ENCODE results near the gene GRK5. TPM values are rescaled to one million over a fixed set of nuclear protein-coding genes. Genes with fewer than 3 reads are reported as not detected.
A peak's percentile ranks its signal among the peaks of the same experiment; 100 is the strongest.
"Not testable (repeated sequence)": the region's sequence is repeated elsewhere in the genome, so short reads cannot be mapped to it uniquely, and the experiment has no call there.

The GRK5 gene
- total and polyA plus RNA-seq, 5 donors from 2014 or later, result 5.1 to 46.4 (median 14.5) TPM

DNA sequence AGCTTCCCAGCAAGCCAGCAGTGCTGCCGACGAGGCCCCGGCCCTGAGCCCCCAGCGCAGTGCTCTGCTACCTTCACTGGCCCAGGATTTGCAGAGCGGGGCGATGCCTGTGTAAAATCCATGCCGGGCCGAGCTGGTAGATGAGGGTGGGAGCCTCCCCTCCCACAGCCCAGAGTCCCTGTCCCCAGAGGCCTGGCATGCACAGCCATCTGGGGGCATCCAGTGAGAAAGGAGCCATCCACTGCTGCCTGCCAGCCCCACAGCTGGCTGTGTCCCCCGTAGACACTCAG is 218.5 kb downstream of the GRK5 start:
- Mint-ChIP-seq H3K4me1 (peaks cover 0 to 18% (median 1%) of the 10 kb centered on the region in 4 donors), H3K9me3 (no peaks in the 10 kb centered on the region), H3K4me3 (no peak overlapping the region), H3K36me3 (peaks cover 31% of the 10 kb centered on the region), H3K27ac (no peak overlapping the region), H3K27me3 (no peaks in the 10 kb centered on the region)
- Histone ChIP-seq H3K4me1 (ENCODE audit: control insufficient read depth, insufficient read depth, low read length, poor library complexity, severe bottlenecking) (peaks cover 4% of the 10 kb centered on the region), H3K27me3 (ENCODE audit: control insufficient read depth, insufficient read depth, low read length) (no peaks in the 10 kb centered on the region), H3K27ac (ENCODE audit: insufficient read depth, low read length, poor library complexity, severe bottlenecking) (no peak overlapping the region), H3K9me3 (ENCODE audit: control insufficient read depth in 2 of 2, low read length in 2 of 2) (no peaks in the 10 kb centered on the region), H3K36me3 (ENCODE audit: control insufficient read depth, insufficient read depth, low read length) (peaks cover 52% of the 10 kb centered on the region), H3K4me3 (ENCODE audit: low read depth, low read length) (no peak overlapping the region)
- ATAC-seq (ENCODE audit: low read depth in 2 of 2) (no peak), DNase-seq (no peak)

DNA sequence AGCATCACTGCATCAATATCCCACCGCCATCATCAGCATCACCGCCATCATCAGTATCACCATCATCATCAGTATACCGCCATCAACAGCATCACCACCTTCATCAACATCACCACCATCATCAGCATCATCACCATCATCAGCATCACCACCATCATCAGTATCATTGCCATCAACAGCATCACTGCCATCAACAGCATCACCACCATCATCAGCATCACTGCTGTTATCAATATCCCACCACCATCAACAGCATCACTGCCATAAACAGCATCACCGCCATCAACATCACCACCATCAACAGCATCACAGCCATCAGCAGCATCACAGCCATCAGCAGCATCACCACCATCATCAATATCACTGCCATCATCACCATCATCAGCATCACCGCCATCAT is 219.3 kb downstream of the GRK5 start:
- H3K9me3 ChIP-seq (ENCODE audit: control insufficient read depth in 2 of 2, low read length in 2 of 2), result no peaks in the 10 kb centered on the region
- Mint-ChIP-seq H3K4me1 (peaks cover 0 to 18% (median 0%) of the 10 kb centered on the region in 4 donors), H3K27me3 (no peaks in the 10 kb centered on the region), H3K36me3 (peaks cover 32% of the 10 kb centered on the region), H3K27ac (no peak overlapping the region), H3K4me3 (no peak overlapping the region), H3K9me3 (no peaks in the 10 kb centered on the region)
- DNase-seq (no peak), ATAC-seq (ENCODE audit: low read depth in 2 of 2) (no peak)
- H3K27me3 ChIP-seq (ENCODE audit: control insufficient read depth, insufficient read depth, low read length), result no peaks in the 10 kb centered on the region
- no peak overlapping the region for H3K4me3 ChIP-seq (ENCODE audit: low read depth, low read length)
- H3K36me3 ChIP-seq (ENCODE audit: control insufficient read depth, insufficient read depth, low read length), result peaks cover 54% of the 10 kb centered on the region
- H3K4me1 ChIP-seq (ENCODE audit: control insufficient read depth, insufficient read depth, low read length, poor library complexity, severe bottlenecking), result peaks cover 4% of the 10 kb centered on the region
- no peak overlapping the region for H3K27ac ChIP-seq (ENCODE audit: insufficient read depth, low read length, poor library complexity, severe bottlenecking)

DNA sequence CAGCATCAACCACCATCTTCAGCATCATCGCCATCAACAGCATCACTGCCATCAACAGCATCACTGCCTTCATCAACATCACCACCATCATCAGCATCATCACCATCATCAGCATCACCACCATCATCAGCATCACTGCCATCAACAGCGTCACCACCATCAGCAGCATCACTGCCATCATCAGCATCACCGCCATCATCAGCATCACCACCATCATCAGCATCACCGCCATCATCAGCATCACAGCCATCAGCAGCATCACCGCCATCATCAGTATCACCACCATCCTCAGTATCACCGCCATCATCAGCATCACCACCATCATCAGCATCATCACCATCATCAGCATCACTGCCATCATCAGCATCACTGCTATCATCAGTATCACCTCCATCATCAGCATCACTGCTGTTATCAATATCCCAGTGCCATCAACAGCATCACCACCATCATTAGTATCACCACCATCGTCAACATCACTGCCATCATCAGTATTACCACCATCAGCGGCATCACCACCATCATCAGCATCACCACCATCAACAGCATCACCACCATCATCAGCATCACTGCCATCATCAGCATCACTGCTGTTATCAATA is 220.0 kb downstream of the GRK5 start:
- Histone ChIP-seq H3K27ac (ENCODE audit: insufficient read depth, low read length, poor library complexity, severe bottlenecking) (no peak overlapping the region), H3K36me3 (ENCODE audit: control insufficient read depth, insufficient read depth, low read length) (peaks cover 55% of the 10 kb centered on the region), H3K9me3 (ENCODE audit: control insufficient read depth in 2 of 2, low read length in 2 of 2) (no peaks in the 10 kb centered on the region), H3K4me1 (ENCODE audit: control insufficient read depth, insufficient read depth, low read length, poor library complexity, severe bottlenecking) (peaks cover 4% of the 10 kb centered on the region), H3K4me3 (ENCODE audit: low read depth, low read length) (no peak overlapping the region), H3K27me3 (ENCODE audit: control insufficient read depth, insufficient read depth, low read length) (no peaks in the 10 kb centered on the region)
- Mint-ChIP-seq H3K27me3 (no peaks in the 10 kb centered on the region), H3K36me3 (peaks cover 35% of the 10 kb centered on the region), H3K9me3 (no peaks in the 10 kb centered on the region), H3K4me3 (no peak overlapping the region), H3K4me1 (peaks cover 0 to 18% (median 0%) of the 10 kb centered on the region in 4 donors), H3K27ac (no peak overlapping the region)
- DNase-seq (no peak), ATAC-seq (ENCODE audit: low read depth in 2 of 2) (no peak)

DNA sequence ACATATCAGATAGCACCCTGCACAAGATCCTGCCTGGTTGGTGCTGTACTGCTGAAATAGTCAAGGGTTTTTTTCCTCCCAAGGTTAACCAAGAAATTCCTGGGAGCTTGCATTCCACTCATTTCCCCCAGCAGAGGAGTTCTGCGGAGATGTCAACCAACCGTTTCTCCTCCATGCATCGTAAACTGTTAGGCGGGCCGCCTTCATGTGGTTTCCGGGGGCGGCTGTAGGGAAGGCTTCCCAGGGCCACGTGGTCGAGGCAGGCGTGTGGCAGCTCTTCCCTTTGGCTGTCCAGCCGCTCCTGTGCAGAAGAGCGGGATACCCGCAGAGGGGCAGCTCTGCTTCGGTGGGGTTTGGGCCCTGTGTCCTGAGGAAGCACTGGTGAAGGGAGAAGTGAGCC is 221.4 kb downstream of the GRK5 start:
- H3K27me3 Mint-ChIP-seq, result no peaks in the 10 kb centered on the region
- H3K4me1 ChIP-seq (ENCODE audit: control insufficient read depth, insufficient read depth, low read length, poor library complexity, severe bottlenecking), result peaks cover 4% of the 10 kb centered on the region
- H3K36me3 Mint-ChIP-seq, result peaks cover 35% of the 10 kb centered on the region
- peak overlapping the region in 1 of 3 donors; percentile 15 for H3K27ac Mint-ChIP-seq
- H3K9me3 ChIP-seq (ENCODE audit: control insufficient read depth in 2 of 2, low read length in 2 of 2), result no peaks in the 10 kb centered on the region
- H3K4me3 ChIP-seq (ENCODE audit: low read depth, low read length), result no peak overlapping the region
- DNase-seq (no peak), ATAC-seq (ENCODE audit: low read depth in 2 of 2) (no peak)
- H3K36me3 ChIP-seq (ENCODE audit: control insufficient read depth, insufficient read depth, low read length), result peaks cover 52% of the 10 kb centered on the region
- H3K4me3 Mint-ChIP-seq, result no peak overlapping the region
- H3K27ac ChIP-seq (ENCODE audit: insufficient read depth, low read length, poor library complexity, severe bottlenecking), result no peak overlapping the region
- H3K4me1 Mint-ChIP-seq, result peaks cover 0 to 18% (median 0%) of the 10 kb centered on the region in 4 donors
- peaks cover 0 to 2% (median 0%) of the 10 kb centered on the region in 7 donors for H3K9me3 Mint-ChIP-seq
- H3K27me3 ChIP-seq (ENCODE audit: control insufficient read depth, insufficient read depth, low read length), result no peaks in the 10 kb centered on the region

DNA sequence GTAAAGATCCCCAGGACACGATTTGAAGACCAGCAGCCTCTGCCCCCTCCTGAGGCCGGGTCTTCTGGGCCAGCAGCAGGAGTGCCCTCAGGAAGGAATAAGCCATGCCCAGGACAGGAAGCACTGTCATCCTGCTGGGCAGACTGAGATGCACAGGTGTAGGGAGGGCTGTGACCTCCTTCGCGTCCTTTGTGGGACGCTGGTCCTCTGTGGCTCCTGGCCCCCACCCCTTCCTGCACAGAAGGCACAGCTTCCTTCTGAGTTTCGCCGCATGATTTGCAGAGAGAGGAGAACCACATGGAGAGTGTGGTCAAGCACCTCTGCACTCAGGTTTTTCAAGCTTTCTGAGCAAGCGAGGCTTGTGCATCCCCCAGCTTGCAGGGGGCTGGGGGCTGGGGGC is 222.4 kb downstream of the GRK5 start:
- H3K9me3 Mint-ChIP-seq, result peaks cover 0 to 5% (median 0%) of the 10 kb centered on the region in 7 donors

DNA sequence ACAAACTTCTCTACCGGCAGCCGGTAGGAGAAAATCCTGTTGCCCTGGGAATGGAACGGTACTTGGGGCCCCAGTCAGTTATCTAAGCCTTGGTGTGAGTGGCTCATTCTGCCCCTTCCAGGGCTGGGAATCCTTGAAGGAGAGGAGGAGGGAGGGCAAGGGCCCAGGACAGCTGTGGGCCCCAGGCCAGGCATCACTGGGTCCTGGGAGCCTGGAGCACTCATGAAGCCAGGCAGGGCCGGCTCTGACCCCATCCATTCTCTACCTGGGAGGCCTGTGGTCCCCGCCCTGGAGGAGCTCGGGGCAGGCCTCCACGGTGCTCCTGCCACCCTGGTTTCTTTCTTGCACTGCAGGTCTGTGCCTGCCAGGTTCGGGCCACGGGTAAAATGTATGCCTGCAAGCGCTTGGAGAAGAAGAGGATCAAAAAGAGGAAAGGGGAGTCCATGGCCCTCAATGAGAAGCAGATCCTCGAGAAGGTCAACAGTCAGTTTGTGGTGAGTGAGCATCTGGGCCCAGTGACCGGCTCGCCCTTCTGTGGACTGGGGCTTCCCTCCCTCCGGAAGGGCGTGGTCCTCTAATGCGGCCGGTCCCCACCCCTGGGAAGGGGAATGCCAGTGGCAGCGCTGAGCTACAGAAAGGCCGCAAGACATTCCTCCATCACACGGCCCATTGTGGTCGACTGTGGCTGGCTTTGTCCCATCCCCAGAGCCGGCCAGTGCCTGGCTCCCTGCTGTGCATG is 223.8 kb downstream of the GRK5 start:
- Mint-ChIP-seq H3K9me3 (peaks cover 0 to 5% (median 0%) of the 10 kb centered on the region in 7 donors), H3K4me1 (peaks cover 0 to 18% (median 0%) of the 10 kb centered on the region in 4 donors), H3K4me3 (no peak overlapping the region), H3K27ac (no peak overlapping the region), H3K27me3 (no peaks in the 10 kb centered on the region), H3K36me3 (peaks cover 38% of the 10 kb centered on the region)
- Histone ChIP-seq H3K27ac (ENCODE audit: insufficient read depth, low read length, poor library complexity, severe bottlenecking) (no peak overlapping the region), H3K27me3 (ENCODE audit: control insufficient read depth, insufficient read depth, low read length) (no peaks in the 10 kb centered on the region), H3K36me3 (ENCODE audit: control insufficient read depth, insufficient read depth, low read length) (peaks cover 34% of the 10 kb centered on the region), H3K9me3 (ENCODE audit: control insufficient read depth in 2 of 2, low read length in 2 of 2) (no peaks in the 10 kb centered on the region), H3K4me3 (ENCODE audit: low read depth, low read length) (no peak overlapping the region), H3K4me1 (ENCODE audit: control insufficient read depth, insufficient read depth, low read length, poor library complexity, severe bottlenecking) (peaks cover 4% of the 10 kb centered on the region)
- DNase-seq, result no peak
- no peak for ATAC-seq (ENCODE audit: low read depth in 2 of 2)

More for the DNA sequence above, 222.4 kb downstream of the GRK5 start:
- no peak overlapping the region for H3K4me3 Mint-ChIP-seq
- H3K36me3 Mint-ChIP-seq, result peaks cover 39% of the 10 kb centered on the region
- Histone ChIP-seq H3K4me3 (ENCODE audit: low read depth, low read length) (no peak overlapping the region), H3K9me3 (ENCODE audit: control insufficient read depth in 2 of 2, low read length in 2 of 2) (no peaks in the 10 kb centered on the region), H3K36me3 (ENCODE audit: control insufficient read depth, insufficient read depth, low read length) (peaks cover 46% of the 10 kb centered on the region), H3K4me1 (ENCODE audit: control insufficient read depth, insufficient read depth, low read length, poor library complexity, severe bottlenecking) (peaks cover 4% of the 10 kb centered on the region), H3K27ac (ENCODE audit: insufficient read depth, low read length, poor library complexity, severe bottlenecking) (no peak overlapping the region), H3K27me3 (ENCODE audit: control insufficient read depth, insufficient read depth, low read length) (no peaks in the 10 kb centered on the region)
- no peak overlapping the region for H3K27ac Mint-ChIP-seq
- H3K4me1 Mint-ChIP-seq, result peaks cover 0 to 18% (median 0%) of the 10 kb centered on the region in 4 donors
- DNase-seq (no peak), ATAC-seq (ENCODE audit: low read depth in 2 of 2) (no peak)
- no peaks in the 10 kb centered on the region for H3K27me3 Mint-ChIP-seq

DNA sequence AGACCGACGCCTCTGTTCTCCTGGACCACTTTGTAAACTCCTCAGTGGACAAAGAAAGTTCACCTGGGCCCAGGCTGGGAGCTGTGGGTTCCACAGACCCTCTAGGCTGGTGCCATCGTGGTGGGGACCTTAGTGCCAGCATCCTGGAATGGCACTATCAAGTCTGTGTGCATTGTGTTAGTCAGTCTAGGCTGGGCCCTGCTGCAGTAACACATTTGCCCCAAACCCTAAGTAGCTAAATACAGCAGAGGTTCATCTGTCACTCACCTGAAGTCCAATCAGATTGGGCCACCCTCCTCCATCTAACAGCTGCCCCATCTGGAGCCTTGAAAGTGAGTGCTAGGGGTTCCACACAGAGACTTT is 224.4 kb downstream of the GRK5 start:
- H3K9me3 Mint-ChIP-seq, result peaks cover 0 to 5% (median 0%) of the 10 kb centered on the region in 7 donors
- DNase-seq, result no peak
- Histone ChIP-seq H3K27me3 (ENCODE audit: control insufficient read depth, insufficient read depth, low read length) (no peaks in the 10 kb centered on the region), H3K4me1 (ENCODE audit: control insufficient read depth, insufficient read depth, low read length, poor library complexity, severe bottlenecking) (peaks cover 4% of the 10 kb centered on the region), H3K36me3 (ENCODE audit: control insufficient read depth, insufficient read depth, low read length) (peaks cover 31% of the 10 kb centered on the region), H3K9me3 (ENCODE audit: control insufficient read depth in 2 of 2, low read length in 2 of 2) (no peaks in the 10 kb centered on the region), H3K4me3 (ENCODE audit: low read depth, low read length) (no peak overlapping the region), H3K27ac (ENCODE audit: insufficient read depth, low read length, poor library complexity, severe bottlenecking) (no peak overlapping the region)
- H3K27ac Mint-ChIP-seq, result no peak overlapping the region
- no peak for ATAC-seq (ENCODE audit: low read depth in 2 of 2)
- no peak overlapping the region for H3K4me3 Mint-ChIP-seq
- peaks cover 0 to 18% (median 0%) of the 10 kb centered on the region in 4 donors for H3K4me1 Mint-ChIP-seq
- peaks cover 38% of the 10 kb centered on the region for H3K36me3 Mint-ChIP-seq
- no peaks in the 10 kb centered on the region for H3K27me3 Mint-ChIP-seq

DNA sequence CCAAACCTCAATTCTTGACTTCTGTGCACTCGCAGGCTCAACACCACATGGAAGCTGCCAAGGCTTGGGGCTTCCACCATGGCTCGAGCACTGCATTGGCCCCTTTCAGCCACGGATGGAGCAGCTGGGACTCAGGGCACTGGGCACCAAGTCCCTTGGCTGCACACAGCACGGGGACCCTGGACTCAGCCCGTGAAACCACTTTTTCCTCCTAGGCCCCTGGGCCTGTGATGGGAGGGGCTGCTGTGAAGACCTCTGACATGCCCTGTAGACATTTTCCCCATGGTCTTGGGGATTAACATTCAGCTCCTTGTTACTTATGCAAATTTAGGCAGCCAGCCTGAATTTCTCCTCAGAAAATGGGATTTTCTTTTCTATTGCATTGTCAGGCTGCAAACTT is 227.6 kb downstream of the GRK5 start:
- H3K36me3 Mint-ChIP-seq, result peaks cover 38% of the 10 kb centered on the region
- H3K27me3 Mint-ChIP-seq; ATAC-seq (ENCODE audit: low read depth in 2 of 2); H3K4me3 ChIP-seq (ENCODE audit: low read depth, low read length); H3K27ac ChIP-seq (ENCODE audit: insufficient read depth, low read length, poor library complexity, severe bottlenecking); H3K27me3 ChIP-seq (ENCODE audit: control insufficient read depth, insufficient read depth, low read length); H3K27ac Mint-ChIP-seq; H3K9me3 Mint-ChIP-seq; H3K4me1 Mint-ChIP-seq; H3K4me1 ChIP-seq (ENCODE audit: control insufficient read depth, insufficient read depth, low read length, poor library complexity, severe bottlenecking); DNase-seq; H3K9me3 ChIP-seq (ENCODE audit: control insufficient read depth in 2 of 2, low read length in 2 of 2): not testable (repeated sequence)
- peak overlapping the region in 1 of 4 donors; percentile 51 for H3K4me3 Mint-ChIP-seq
- peaks cover 36% of the 10 kb centered on the region for H3K36me3 ChIP-seq (ENCODE audit: control insufficient read depth, insufficient read depth, low read length)

All from CD4-positive, CD25-positive, alpha-beta regulatory T cell (primary cell).